ENCODE data around the gene ZNF649. TPM values are rescaled to one million over a fixed set of nuclear protein-coding genes. Genes with fewer than 3 reads are reported as not detected.
A peak's percentile ranks its signal among the peaks of the same experiment; 100 is the strongest.

The ZNF649 gene
- total and polyA plus RNA-seq, 2 of the 13 experiments (the other 11 are each of a cell fraction or from before 2014, with no cell fraction given), result 3.0 to 13.4 TPM

- Histone ChIP-seq H3K27ac (ENCODE audit: extremely low read length, insufficient read depth, low read length) (no peak overlapping the region), H3K9me3 (ENCODE audit: low read length) (peaks cover 79% of the 10 kb centered on the region), H2AFZ (ENCODE audit: low read length) (no peak overlapping the region), H3K4me2 (ENCODE audit: low read depth, low read length) (no peak overlapping the region), H3K4me3 (replicated peaks in 1 of 3; ENCODE audit: insufficient read depth in 1 of 3, low read depth in 2 of 3, low read length in 3 of 3) (no peak overlapping the region), H3K4me1 (ENCODE audit: insufficient read depth, low read length) (no peaks in the 10 kb centered on the region), H3K9ac (ENCODE audit: insufficient read depth, low read depth, low read length) (no peak overlapping the region), H4K20me1 (ENCODE audit: insufficient read depth, low read length) (no peaks in the 10 kb centered on the region), H3K79me2 (ENCODE audit: insufficient read depth, low read length) (no peaks in the 10 kb centered on the region), H3K36me3 (replicated peaks in 1 of 2; ENCODE audit: control insufficient read depth in 1 of 2, insufficient read depth in 2 of 2, low read length in 2 of 2) (peaks cover 6 to 17% of the 10 kb centered on the region in 2 experiments; a peak in 4 of 5 replicates), H3K27me3 (ENCODE audit: control insufficient read depth in 1 of 2, insufficient read depth in 2 of 2, low read length in 2 of 2) (no peaks in the 10 kb centered on the region)
- in situ Hi-C loops (cut with HindIII; ENCODE audit: extremely low pct_ligation_motif_present, low pct_unique_long_range_greater_than_20kb), result no loop called here
- FAIRE-seq (no peak), DNase-seq (ENCODE audit: low spot score) (no peak), ATAC-seq (no peak)
- 84% methylated on average over 25 of the region's 25 CpGs for WGBS (ENCODE audit: low lambda C conversion rate)
- ChIA-PET CTCF (ENCODE audit: low intra/inter-chr PET ratio, low total read pairs) (no interaction called here), POLR2A (no interaction called here)
- intact Hi-C loops (cut with micrococcal nuclease; ENCODE audit: unreplicated experiment), result no loop called here
- no peak for TF ChIP-seq IRF1 (CRISPR knock-in tag; IDR thresholded peaks at IDR 0.05; ENCODE audit: low read depth)
- no peak for TF ChIP-seq ETV5 (CRISPR knock-in tag; IDR thresholded peaks at IDR 0.05; ENCODE audit: borderline replicate concordance)
- TF ChIP-seq KDM3A (CRISPR knock-in tag; IDR thresholded peaks at IDR 0.05; ENCODE audit: low read depth), result no peak
- TF ChIP-seq HCFC1 (IDR thresholded peaks at IDR 0.05; ENCODE audit: low read depth, low read length), result no peak
- TF ChIP-seq ZBTB37 (CRISPR knock-in tag; IDR thresholded peaks at IDR 0.05), result no peak
- TF ChIP-seq NFIC (IDR thresholded peaks at IDR 0.05; ENCODE audit: low read length), result no peak
- no peak for TF ChIP-seq SRSF4 (IDR thresholded peaks at IDR 0.05; ENCODE audit: low read depth, low read length, poor library complexity, severe bottlenecking)
- BruUV-seq (replicated peaks), result no TSS peak
Observed at GRCh38 chr19:51948975-51949374, 44.2 kb upstream of the ZNF649 start.

GRCh38 chr19:51946602-51947001 lies 41.8 kb upstream of the ZNF649 start:
- DNase-seq (ENCODE audit: low spot score), result no peak
- ATAC-seq, result no peak
- no peaks in the 10 kb centered on the region for H3K79me2 ChIP-seq (ENCODE audit: insufficient read depth, low read length)
- ChIA-PET POLR2A (no interaction called here), CTCF (ENCODE audit: low intra/inter-chr PET ratio, low total read pairs) (no interaction called here)
- WGBS (ENCODE audit: low lambda C conversion rate), result 50% methylated on average over 1 of the region's 1 CpG
- peaks cover 94% of the 10 kb centered on the region for H3K9me3 ChIP-seq (ENCODE audit: low read length)
- no peak overlapping the region for H2AFZ ChIP-seq (ENCODE audit: low read length)
- H3K27ac ChIP-seq (ENCODE audit: extremely low read length, insufficient read depth, low read length), result no peak overlapping the region
- no TSS peak for BruUV-seq (replicated peaks)
- H3K4me1 ChIP-seq (ENCODE audit: insufficient read depth, low read length), result no peaks in the 10 kb centered on the region
- intact Hi-C loops (cut with micrococcal nuclease; ENCODE audit: unreplicated experiment) (no loop called here), in situ Hi-C loops (cut with HindIII; ENCODE audit: extremely low pct_ligation_motif_present, low pct_unique_long_range_greater_than_20kb) (no loop called here)
- H3K4me3 ChIP-seq (replicated peaks in 1 of 3; ENCODE audit: insufficient read depth in 1 of 3, low read depth in 2 of 3, low read length in 3 of 3), result no peak overlapping the region
- TF ChIP-seq MAFF (IDR thresholded peaks at IDR 0.05; ENCODE audit: low read depth, low read length) (peak; percentile 73), ZNF777 (CRISPR knock-in tag; IDR thresholded peaks at IDR 0.05) (no peak), MAFK (conservative IDR thresholded peaks at IDR 0.05 in 1 of 2, IDR thresholded peaks at IDR 0.05 in 1 of 2; ENCODE audit: low read length in 2 of 2) (peak; percentile 72 to 76)
- H3K27me3 ChIP-seq (ENCODE audit: control insufficient read depth in 1 of 2, insufficient read depth in 2 of 2, low read length in 2 of 2), result no peaks in the 10 kb centered on the region
- no peak overlapping the region for H3K4me2 ChIP-seq (ENCODE audit: low read depth, low read length)
- FAIRE-seq, result no peak
- H3K36me3 ChIP-seq (replicated peaks in 1 of 2; ENCODE audit: control insufficient read depth in 1 of 2, insufficient read depth in 2 of 2, low read length in 2 of 2), result peaks cover 20 to 40% of the 10 kb centered on the region in 2 experiments
- H3K9ac ChIP-seq (ENCODE audit: insufficient read depth, low read depth, low read length), result no peak overlapping the region
- no peaks in the 10 kb centered on the region for H4K20me1 ChIP-seq (ENCODE audit: insufficient read depth, low read length)
